Measurements from ENCODE around the gene EMID1. TPM values are rescaled to one million over a fixed set of nuclear protein-coding genes. Genes with fewer than 3 reads are reported as not detected.

The EMID1 gene
- total RNA-seq, 1 experiment from 2014 or later, result 0.26 TPM

- Histone ChIP-seq H3K4me3 (ENCODE audit: low read length) (no peak overlapping the region), H3K79me2 (ENCODE audit: low read length) (no peaks in the 10 kb centered on the region), H3K9ac (ENCODE audit: low read length) (no peak overlapping the region), H3K27ac (ENCODE audit: low read length) (no peak overlapping the region), H4K20me1 (ENCODE audit: insufficient read depth, low read depth, low read length) (peaks cover 4% of the 10 kb centered on the region; the same call in 1 of the 2 replicates), H3K9me2 (replicated peaks; ENCODE audit: insufficient read depth, low read length) (no peaks in the 10 kb centered on the region), H3K36me3 (ENCODE audit: insufficient read depth, low read length) (no peaks in the 10 kb centered on the region), H3K9me3 (ENCODE audit: low read length) (no peaks in the 10 kb centered on the region), H3K27me3 (ENCODE audit: low read length) (no peaks in the 10 kb centered on the region), H2AFZ (ENCODE audit: low read length) (no peak overlapping the region), H3K4me1 (ENCODE audit: low read length) (peaks cover 3% of the 10 kb centered on the region), H3K4me2 (ENCODE audit: low read depth, low read length, poor library complexity, severe bottlenecking) (no peak overlapping the region)
- DNase-seq, result no peak
These were observed 7.5 kb upstream of the EMID1 start for GRCh38 chr22:29198240-29198639.

- Histone ChIP-seq H3K79me2 (ENCODE audit: low read length) (no peaks in the 10 kb centered on the region), H3K9me2 (replicated peaks; ENCODE audit: insufficient read depth, low read length) (no peaks in the 10 kb centered on the region), H4K20me1 (ENCODE audit: insufficient read depth, low read depth, low read length) (peaks cover 4% of the 10 kb centered on the region; the same call in 1 of the 2 replicates), H3K27me3 (ENCODE audit: low read length) (no peaks in the 10 kb centered on the region), H3K9me3 (ENCODE audit: low read length) (no peaks in the 10 kb centered on the region), H2AFZ (ENCODE audit: low read length) (no peak overlapping the region), H3K4me1 (ENCODE audit: low read length) (peaks cover 3% of the 10 kb centered on the region), H3K4me2 (ENCODE audit: low read depth, low read length, poor library complexity, severe bottlenecking) (no peak overlapping the region), H3K36me3 (ENCODE audit: insufficient read depth, low read length) (no peaks in the 10 kb centered on the region), H3K27ac (ENCODE audit: low read length) (no peak overlapping the region), H3K9ac (ENCODE audit: low read length) (no peak overlapping the region), H3K4me3 (ENCODE audit: low read length) (no peak overlapping the region)
- DNase-seq, result no peak
These were observed 5.8 kb upstream of the EMID1 start for GRCh38 chr22:29199702-29200400.

- Histone ChIP-seq H3K4me1 (ENCODE audit: low read length) (peaks cover 3% of the 10 kb centered on the region), H3K79me2 (ENCODE audit: low read length) (no peaks in the 10 kb centered on the region), H3K27me3 (ENCODE audit: low read length) (no peaks in the 10 kb centered on the region), H3K9me2 (replicated peaks; ENCODE audit: insufficient read depth, low read length) (no peaks in the 10 kb centered on the region), H3K4me2 (ENCODE audit: low read depth, low read length, poor library complexity, severe bottlenecking) (no peak overlapping the region), H3K27ac (ENCODE audit: low read length) (no peak overlapping the region), H2AFZ (ENCODE audit: low read length) (no peak overlapping the region), H3K36me3 (ENCODE audit: insufficient read depth, low read length) (no peaks in the 10 kb centered on the region), H3K9me3 (ENCODE audit: low read length) (no peaks in the 10 kb centered on the region), H3K9ac (ENCODE audit: low read length) (no peak overlapping the region), H3K4me3 (ENCODE audit: low read length) (no peak overlapping the region), H4K20me1 (ENCODE audit: insufficient read depth, low read depth, low read length) (peaks cover 4% of the 10 kb centered on the region; the same call in 1 of the 2 replicates)
- no peak for DNase-seq
These were observed 4.8 kb upstream of the EMID1 start for GRCh38 chr22:29200901-29201300.

- Histone ChIP-seq H3K4me1 (ENCODE audit: low read length) (peaks cover 3% of the 10 kb centered on the region), H3K27me3 (ENCODE audit: low read length) (no peaks in the 10 kb centered on the region), H3K27ac (ENCODE audit: low read length) (no peak overlapping the region), H3K4me3 (ENCODE audit: low read length) (no peak overlapping the region), H3K9me3 (ENCODE audit: low read length) (no peaks in the 10 kb centered on the region), H3K79me2 (ENCODE audit: low read length) (no peaks in the 10 kb centered on the region), H3K9ac (ENCODE audit: low read length) (no peak overlapping the region), H2AFZ (ENCODE audit: low read length) (no peak overlapping the region), H3K4me2 (ENCODE audit: low read depth, low read length, poor library complexity, severe bottlenecking) (no peak overlapping the region), H4K20me1 (ENCODE audit: insufficient read depth, low read depth, low read length) (peaks cover 8% of the 10 kb centered on the region; the same call in 1 of the 2 replicates), H3K36me3 (ENCODE audit: insufficient read depth, low read length) (no peaks in the 10 kb centered on the region), H3K9me2 (replicated peaks; ENCODE audit: insufficient read depth, low read length) (no peaks in the 10 kb centered on the region)
- no peak for DNase-seq
These were observed 3.9 kb upstream of the EMID1 start for GRCh38 chr22:29201782-29202181.

- H3K27ac ChIP-seq (ENCODE audit: low read length), result no peak overlapping the region
- no peaks in the 10 kb centered on the region for H3K9me2 ChIP-seq (replicated peaks; ENCODE audit: insufficient read depth, low read length)
- H3K9ac ChIP-seq (ENCODE audit: low read length), result no peak overlapping the region
- H3K9me3 ChIP-seq (ENCODE audit: low read length), result no peaks in the 10 kb centered on the region
- no peak overlapping the region for H2AFZ ChIP-seq (ENCODE audit: low read length)
- DNase-seq, result peak; percentile 86
- H3K4me1 ChIP-seq (ENCODE audit: low read length), result peaks cover 3% of the 10 kb centered on the region
- no peaks in the 10 kb centered on the region for H3K79me2 ChIP-seq (ENCODE audit: low read length)
- H3K4me3 ChIP-seq (ENCODE audit: low read length), result no peak overlapping the region
- H3K27me3 ChIP-seq (ENCODE audit: low read length), result no peaks in the 10 kb centered on the region
- H3K4me2 ChIP-seq (ENCODE audit: low read depth, low read length, poor library complexity, severe bottlenecking), result no peak overlapping the region
- H3K36me3 ChIP-seq (ENCODE audit: insufficient read depth, low read length), result no peaks in the 10 kb centered on the region
- peaks cover 11% of the 10 kb centered on the region; the same call in 1 of the 2 replicates for H4K20me1 ChIP-seq (ENCODE audit: insufficient read depth, low read depth, low read length)
These were observed 3.2 kb upstream of the EMID1 start for GRCh38 chr22:29202212-29203192.

GRCh38 chr22:29203488-29204454, 1.9 kb upstream of the EMID1 start:
- no peak overlapping the region for H2AFZ ChIP-seq (ENCODE audit: low read length)
- H3K9ac ChIP-seq (ENCODE audit: low read length), result no peak overlapping the region
- H3K9me3 ChIP-seq (ENCODE audit: low read length), result no peaks in the 10 kb centered on the region
- no peaks in the 10 kb centered on the region for H3K27me3 ChIP-seq (ENCODE audit: low read length)
- H3K4me3 ChIP-seq (ENCODE audit: low read length), result no peak overlapping the region
- no peak overlapping the region for H3K4me2 ChIP-seq (ENCODE audit: low read depth, low read length, poor library complexity, severe bottlenecking)
- peaks cover 11% of the 10 kb centered on the region; the same call in 1 of the 2 replicates for H4K20me1 ChIP-seq (ENCODE audit: insufficient read depth, low read depth, low read length)
- H3K9me2 ChIP-seq (replicated peaks; ENCODE audit: insufficient read depth, low read length), result no peaks in the 10 kb centered on the region
- H3K79me2 ChIP-seq (ENCODE audit: low read length), result no peaks in the 10 kb centered on the region
- H3K27ac ChIP-seq (ENCODE audit: low read length), result no peak overlapping the region
- peaks cover 13% of the 10 kb centered on the region for H3K4me1 ChIP-seq (ENCODE audit: low read length)
- DNase-seq, result no peak
- no peaks in the 10 kb centered on the region for H3K36me3 ChIP-seq (ENCODE audit: insufficient read depth, low read length)

GRCh38 chr22:29204455-29205183, 1.1 kb upstream of the EMID1 start:
- DNase-seq, result no peak
- peaks cover 19% of the 10 kb centered on the region for H3K4me1 ChIP-seq (ENCODE audit: low read length)
- no peak overlapping the region for H3K9ac ChIP-seq (ENCODE audit: low read length)
- no peak overlapping the region for H2AFZ ChIP-seq (ENCODE audit: low read length)
- no peaks in the 10 kb centered on the region for H3K9me2 ChIP-seq (replicated peaks; ENCODE audit: insufficient read depth, low read length)
- no peaks in the 10 kb centered on the region for H3K9me3 ChIP-seq (ENCODE audit: low read length)
- H3K36me3 ChIP-seq (ENCODE audit: insufficient read depth, low read length), result no peaks in the 10 kb centered on the region
- no peak overlapping the region for H3K4me3 ChIP-seq (ENCODE audit: low read length)
- peaks cover 17% of the 10 kb centered on the region; the same call in 1 of the 2 replicates for H4K20me1 ChIP-seq (ENCODE audit: insufficient read depth, low read depth, low read length)
- H3K27me3 ChIP-seq (ENCODE audit: low read length), result no peaks in the 10 kb centered on the region
- H3K27ac ChIP-seq (ENCODE audit: low read length), result no peak overlapping the region
- H3K79me2 ChIP-seq (ENCODE audit: low read length), result no peaks in the 10 kb centered on the region
- no peak overlapping the region for H3K4me2 ChIP-seq (ENCODE audit: low read depth, low read length, poor library complexity, severe bottlenecking)
